ENCODE results near the gene RPS14.
"Not testable (repeated sequence)": the region's sequence is repeated elsewhere in the genome, so short reads cannot be mapped to it uniquely, and the experiment has no call there.

Gene RPS14

DNA sequence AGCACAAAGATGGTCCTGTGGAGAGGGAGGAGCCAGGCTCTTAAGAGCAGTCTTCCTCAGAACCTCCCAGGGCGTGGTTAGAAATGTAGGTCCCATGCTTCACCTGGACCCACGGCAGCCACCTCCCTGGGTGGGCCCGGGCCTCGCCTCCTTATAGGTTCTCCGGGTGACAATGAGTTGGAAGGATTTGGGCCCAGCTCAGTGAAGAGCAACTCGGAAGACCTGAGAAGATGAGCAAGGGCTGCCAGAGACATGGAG is 32.1 kb upstream of the RPS14 start:
- no peak for FAIRE-seq

DNA sequence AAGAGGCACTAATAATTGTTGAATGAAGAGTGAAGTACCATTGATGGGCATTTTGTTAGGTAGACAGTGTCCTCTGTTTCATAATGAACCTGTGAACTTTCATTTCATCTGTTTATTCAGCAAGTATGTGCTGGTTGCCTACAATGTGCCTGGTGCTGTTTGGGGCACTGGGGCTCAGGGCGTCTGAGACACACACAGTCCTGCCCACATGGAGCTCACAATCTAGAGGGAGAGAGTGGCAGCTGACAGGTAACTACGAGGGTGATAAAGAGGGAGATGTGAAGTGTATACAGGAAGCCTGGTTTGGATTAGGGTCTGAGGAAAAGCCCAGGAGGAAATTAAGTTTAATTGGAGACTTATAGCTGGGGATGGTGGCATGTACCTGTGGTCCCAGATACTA is 29.9 kb upstream of the RPS14 start:
- FAIRE-seq (no peak), DNase-seq (ENCODE audit: low spot score) (no peak)

More for the DNA sequence above, 32.1 kb upstream of the RPS14 start:
- DNase-seq (ENCODE audit: low spot score), result no peak

DNA sequence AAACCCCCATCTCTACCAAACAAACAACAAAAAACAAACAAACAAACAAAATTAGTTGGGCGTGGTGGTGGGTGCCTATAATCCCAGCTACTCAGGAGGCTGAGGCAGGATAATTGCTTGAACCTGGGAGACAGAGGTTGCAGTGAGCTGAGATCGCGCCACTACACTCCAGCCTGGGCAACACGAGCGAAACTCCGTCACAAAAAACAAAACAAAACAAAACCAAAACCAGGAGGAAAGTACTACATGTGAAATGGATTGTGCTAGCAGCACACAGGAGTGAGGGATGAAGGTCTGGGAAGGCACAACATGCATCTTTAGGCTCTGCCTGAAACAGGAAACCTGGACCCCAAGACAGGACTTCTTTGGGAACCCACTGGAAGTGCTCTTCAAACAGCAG is 27.0 kb upstream of the RPS14 start:
- FAIRE-seq, result not testable (repeated sequence)

DNA sequence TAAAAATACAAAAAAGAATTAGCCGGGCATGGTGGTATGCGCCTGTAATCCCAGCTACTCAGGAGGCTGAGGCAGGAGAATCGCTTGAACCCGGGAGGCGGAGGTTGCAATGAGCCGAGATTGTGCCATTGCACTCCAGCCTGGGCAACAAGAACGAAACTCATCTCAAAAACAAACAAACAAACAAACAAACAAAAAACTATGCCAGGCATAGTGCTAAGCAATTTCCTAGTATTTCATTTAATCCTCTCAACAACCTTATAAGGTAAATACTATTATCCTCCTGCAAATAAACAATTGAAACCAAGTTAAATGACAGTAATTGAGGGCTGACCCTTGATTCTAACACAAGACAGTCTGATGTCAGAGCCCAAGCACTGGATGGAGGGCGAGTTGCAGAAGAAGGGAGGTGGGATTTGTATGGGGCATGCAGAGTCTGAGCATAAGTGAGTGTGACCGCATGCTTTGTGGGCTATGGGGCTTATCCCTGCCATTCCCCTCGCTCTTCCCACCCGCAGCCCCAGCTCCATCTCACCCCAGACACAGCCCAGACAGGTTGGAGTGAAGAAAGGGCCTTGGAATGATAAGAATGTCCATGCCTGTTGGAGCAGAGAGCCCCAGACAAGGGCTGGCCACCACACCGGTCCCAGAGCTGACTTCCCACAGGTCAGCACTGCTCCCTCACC is 24.3 kb upstream of the RPS14 start:
- DNase-seq (ENCODE audit: low spot score), result peak; percentile 100
- peak; percentile 96 for FAIRE-seq

More for the DNA sequence above, 27.0 kb upstream of the RPS14 start:
- DNase-seq (ENCODE audit: low spot score), result not testable (repeated sequence)

DNA sequence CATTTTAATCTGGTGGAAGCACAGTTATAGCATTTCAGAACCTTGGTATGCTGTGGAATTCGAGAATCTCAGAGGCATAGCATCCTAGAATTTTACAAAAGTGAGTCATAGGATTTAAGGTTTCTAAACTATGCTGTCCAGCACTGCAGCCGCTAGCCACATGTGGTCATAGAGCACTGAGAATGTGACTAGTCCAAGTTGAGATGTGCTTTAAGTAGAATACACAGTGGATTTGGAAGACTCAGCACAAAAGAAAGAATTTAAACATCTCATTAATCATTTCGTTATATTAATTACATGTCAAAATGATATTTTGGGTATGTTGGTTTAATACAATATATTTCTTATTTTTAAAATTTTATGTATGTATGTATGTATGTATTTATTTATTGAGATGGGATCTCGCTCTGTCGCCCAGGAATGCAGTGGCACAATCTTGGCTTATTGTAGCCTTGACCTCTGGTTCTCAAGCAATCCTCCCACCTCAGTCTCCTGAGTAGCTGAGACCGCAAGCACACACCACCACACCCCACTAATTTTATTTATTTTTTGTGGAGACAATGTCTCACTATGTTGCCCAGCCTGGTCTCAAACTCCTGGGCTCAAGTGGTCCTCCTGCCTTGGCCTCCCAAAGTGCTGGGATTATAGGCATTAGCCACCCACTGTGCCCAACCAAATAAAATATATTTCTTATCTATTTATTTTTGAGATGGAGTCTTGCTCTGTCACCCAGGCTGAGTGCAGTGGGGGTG is 20.4 kb upstream of the RPS14 start:
- peak; percentile 98 for DNase-seq (ENCODE audit: low spot score)
- peak; percentile 98 for FAIRE-seq

DNA sequence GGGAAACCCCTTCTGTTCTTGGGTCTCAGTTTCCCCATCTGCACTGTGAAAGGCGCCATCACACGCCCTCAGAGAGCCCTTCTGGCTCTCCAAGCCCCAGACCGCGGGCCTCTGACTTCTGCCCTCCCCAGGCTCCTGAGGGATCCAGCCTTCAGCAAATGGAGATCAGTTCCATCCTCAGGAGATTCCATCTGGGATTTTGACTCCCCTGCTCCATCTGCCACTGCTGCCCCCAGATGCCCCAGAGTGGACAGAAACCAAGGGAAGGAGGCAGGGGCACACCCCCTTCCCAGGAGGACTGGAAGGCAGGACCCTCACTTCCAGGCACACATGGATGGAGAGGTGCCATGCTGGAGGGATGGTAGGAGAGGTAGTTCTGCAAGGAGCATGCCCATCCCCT is 18.7 kb upstream of the RPS14 start:
- FAIRE-seq (no peak), DNase-seq (ENCODE audit: low spot score) (no peak)

DNA sequence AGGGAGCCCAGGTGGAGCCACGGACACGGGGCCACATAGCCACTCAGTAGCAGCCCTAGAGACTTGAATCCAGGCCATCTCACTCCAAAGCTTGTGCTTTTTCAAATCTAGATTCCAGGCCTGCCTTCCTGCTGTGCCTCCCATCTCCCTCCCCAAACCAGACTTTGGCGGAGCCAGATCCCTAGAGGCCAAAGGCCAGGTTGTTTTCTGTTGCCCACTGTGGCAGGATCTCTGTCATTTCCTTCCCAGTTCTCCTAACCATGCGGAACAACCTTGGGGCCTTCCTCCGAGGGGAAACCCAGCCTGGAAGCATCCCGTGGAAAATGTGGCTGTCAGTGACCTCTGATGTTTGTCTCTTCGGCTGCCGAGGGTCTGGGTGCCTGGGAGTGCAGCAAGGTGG is 16.4 kb upstream of the RPS14 start:
- FAIRE-seq (peak; percentile 77), DNase-seq (ENCODE audit: low spot score) (peak; percentile 67)

DNA sequence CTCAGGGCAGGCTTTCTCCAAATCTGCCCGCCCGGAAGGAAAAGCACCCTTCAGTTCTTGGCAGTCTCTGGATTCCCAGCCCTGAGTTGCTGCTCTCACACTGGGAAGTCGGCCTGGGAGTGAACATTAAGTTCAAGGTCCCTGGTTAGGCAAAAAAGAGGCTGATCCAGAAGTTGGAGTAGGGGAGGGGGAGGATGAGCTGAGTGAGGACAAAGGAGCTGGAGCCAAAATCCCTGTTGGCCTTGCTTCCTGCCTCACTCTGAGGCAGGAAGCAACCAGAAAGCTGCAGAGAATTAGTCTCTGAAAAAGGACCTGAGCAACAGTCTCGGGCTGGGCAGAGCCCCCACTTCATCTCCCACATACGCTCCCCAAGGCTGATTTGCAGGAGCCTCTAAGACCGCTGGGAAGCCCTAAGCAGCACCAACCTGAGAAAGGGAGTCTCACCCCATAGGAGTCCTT is 15.0 kb upstream of the RPS14 start:
- peak; percentile 18 for FAIRE-seq
- no peak for DNase-seq (ENCODE audit: low spot score)

DNA sequence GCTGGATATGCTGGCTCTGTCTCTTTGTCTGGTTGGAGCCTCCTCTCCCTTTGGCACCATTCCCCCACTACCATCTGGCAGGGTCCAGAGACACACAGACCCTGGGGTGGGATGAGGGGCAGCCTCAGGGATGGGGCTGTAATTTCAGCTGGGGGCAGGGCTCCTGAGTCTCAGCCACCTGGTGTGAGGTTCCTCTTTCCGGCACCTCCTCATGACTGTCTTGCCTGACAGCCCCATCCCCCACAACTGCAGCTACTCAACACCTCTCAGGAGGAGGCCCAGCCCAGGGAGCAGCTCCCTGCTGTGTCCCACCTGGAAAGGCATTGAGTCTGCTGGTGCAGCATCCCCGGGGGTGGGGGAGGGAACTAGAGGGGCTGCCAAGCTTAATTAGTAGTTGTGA is 11.7 kb upstream of the RPS14 start:
- FAIRE-seq (no peak), DNase-seq (ENCODE audit: low spot score) (no peak)

DNA sequence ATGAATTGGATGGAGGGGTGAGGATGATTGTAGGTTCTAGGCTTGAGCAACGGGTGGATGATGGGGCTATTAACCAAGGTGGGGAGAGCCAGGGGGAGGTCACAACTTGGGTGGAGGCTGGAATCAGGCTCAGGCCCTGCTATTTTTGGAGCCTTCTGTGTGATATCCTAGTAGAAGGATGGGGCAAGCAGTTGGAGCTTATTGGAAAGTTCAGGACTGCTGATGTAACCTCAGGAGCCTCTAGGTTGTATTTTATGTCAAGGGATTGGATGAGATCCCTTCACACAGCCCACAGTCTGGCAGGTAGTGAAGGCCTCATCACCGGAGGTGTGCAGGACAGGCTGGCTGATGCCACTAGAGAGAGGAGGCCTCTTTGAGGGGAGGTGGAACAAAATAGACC is 11.2 kb upstream of the RPS14 start:
- FAIRE-seq (no peak), DNase-seq (ENCODE audit: low spot score) (no peak)

DNA sequence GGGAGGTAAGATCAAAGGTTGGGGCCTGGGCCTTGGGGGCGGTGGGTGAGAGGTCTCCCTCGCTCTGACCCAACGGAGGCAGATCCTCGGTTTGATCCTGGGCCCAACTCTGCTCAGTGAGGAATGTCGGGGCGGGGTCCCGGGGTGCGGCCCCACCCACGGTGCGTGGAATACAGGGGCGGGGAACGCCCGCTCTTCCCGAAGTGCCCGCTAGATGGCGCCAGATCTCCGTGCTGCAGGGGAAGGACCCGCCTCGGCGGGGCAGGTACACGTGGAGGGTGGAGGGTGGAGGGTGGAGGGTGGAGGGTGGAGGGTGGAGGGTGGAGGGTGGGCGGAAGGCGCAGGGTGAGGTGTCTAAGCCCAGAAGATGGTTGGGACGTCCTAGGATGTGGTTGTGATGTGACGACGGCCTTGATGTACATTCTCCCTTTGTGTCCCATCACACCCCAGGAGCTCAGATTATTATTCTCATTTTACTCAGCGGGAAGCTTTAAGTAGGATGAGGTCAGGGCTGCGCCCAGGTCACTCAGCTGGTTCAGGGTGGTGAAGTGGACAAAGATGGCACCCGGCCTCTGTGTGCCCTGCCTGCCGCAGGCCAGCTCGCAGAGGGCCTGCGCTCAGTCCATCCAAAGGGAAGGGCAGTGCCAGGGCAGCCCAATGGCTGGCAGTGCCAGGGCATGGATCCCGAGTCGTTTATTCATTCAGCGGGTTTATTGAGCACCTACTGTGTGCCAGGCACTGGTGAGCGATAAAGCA is 9.4 kb upstream of the RPS14 start:
- peak; percentile 71 for DNase-seq (ENCODE audit: low spot score)
- FAIRE-seq, result no peak

DNA sequence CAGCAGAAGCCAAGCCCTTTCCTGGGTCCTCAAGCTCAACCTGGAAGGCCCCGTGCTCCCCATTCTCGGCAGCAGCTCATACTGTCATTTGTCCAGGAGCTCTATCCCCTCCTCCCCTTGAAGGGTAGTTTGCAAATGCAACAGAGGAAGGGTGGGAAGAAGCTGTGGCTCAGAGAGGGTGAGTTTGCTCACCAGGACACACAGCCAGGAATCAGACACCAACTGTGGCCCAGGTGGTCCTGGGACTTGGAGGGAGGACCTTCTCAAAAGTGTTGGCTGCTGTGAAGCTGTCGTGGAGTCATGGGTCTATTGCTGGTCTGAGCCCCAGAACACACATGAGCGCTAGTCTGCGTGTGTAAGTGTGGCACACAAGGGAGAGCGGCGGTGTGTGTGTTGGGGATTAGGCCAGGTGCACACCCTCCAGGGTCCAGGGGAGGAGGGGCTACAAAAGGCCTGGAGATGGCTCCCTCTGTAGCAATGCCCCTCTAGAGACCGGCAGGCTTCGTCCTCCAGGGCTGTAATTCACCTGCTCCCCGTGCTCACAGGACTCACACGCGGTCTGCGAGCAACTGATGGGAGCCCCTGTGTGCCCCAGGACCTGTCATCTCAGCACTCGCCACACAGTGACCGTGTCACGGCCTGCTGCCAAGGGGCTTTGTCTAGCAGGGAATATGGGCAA is 8.2 kb upstream of the RPS14 start:
- FAIRE-seq (no peak), DNase-seq (ENCODE audit: low spot score) (no peak)

DNA sequence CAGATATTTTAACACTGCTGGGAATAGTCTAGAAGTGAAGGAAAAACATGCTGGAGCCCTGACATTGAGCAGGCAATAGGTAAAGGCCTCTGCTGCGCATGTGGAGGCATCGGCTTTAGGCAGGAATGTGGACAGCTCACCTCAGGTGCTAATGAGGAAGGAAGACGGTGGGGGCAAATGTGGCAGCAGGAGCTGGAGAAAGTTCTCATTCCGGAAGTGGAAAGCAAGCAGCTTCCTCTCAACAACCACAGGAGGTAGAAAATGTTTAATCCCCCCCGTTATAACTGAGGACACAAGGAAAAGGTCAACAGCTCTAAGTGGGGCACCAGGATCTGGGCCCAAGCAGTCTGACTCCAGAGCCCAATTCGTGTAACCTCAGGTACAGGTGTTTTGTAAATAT is 7.6 kb upstream of the RPS14 start:
- DNase-seq (ENCODE audit: low spot score) (no peak), FAIRE-seq (no peak)

DNA sequence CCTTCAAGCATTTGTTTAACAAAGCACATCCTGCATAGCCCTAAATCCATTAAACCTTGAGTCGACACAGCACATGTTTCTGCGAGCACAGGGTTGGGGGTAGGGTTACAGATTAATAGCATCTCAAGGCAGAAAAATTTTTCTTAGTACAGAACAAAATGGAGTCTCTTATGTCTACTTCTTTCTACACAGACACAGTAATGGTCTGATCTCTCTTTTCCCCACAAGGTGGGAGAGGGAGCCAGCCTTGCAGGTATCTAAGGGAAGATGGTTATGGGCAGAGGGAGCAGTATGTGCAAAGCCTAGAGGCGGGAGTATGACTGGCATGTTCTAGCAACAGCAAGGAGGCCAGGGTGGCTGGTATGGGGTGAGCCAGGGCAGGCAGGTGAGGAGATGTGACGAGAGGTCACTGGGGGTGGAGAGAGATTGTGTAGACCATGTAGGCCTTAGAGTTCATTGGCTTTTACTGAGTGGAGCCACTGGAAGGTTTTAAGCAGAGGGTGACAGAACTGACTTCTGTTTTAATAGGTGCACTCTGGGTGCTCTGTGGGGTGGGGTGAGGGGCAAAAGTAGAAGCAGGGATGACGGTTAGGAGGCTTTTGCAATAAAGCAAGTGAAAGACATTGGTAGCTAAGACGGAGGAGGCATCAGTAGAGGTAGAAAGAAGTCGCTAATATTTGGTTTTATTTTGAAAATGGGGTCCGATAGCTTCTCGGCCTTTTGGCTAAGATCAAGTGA is 5.1 kb upstream of the RPS14 start:
- DNase-seq (ENCODE audit: low spot score) (no peak), FAIRE-seq (no peak)

DNA sequence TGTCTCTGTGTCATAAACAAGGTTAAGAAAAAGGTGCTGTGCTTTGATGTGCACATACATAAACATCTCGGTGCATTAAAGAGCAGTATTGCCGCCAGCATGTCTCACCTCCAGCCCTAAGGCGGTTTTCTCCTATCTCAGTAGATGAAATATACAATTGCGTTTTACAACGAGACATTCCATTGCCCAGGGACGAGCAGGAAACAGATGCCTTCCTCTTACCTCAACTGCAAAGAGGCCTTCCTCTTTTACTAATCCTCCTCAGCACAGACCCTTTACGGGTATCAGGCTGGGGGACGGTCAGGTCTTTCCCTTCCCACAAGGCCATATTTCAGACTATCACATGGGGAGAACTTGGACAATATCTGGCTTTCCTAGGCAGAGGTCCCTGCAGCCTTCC is 4.5 kb upstream of the RPS14 start:
- not testable (repeated sequence) for FAIRE-seq; DNase-seq (ENCODE audit: low spot score)

DNA sequence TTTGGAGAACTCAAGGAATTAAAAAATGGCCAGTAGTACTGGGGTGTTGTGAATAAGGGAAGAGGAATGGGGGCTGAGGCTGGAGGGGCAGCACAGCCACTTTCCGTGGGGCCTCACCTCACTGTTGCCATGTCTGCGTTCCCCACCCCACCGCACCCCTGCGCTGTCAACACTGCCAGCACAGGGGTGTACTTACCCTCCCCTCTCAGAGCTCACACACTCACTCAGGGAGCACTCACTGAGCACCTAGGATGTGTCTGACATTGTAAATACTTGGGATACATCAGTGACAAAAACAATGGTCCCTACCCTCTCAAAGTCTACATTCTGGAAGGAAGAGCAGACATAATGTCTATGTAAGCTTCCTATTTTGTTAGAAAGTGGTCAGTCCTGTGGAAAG is 3.4 kb upstream of the RPS14 start:
- DNase-seq (ENCODE audit: low spot score), result no peak
- no peak for FAIRE-seq

DNA sequence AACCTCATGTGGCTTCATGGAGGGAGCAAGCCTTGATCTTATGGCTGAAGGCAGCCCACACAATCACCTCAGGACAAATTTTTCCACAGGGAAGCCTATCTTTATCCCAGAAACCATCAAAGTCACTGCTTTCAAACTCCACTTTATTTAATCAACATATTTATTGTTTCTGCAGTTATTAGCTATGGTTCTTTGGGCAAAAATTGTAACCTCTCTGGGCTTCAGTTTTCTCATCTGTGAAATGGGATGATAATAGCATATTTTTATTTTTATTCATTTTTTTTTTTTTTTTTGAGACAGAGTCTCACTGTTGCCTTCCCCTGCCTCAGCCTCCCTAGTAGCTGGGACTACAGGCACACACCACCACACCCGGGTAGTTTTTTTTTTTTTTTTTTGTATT is 2.1 kb upstream of the RPS14 start:
- DNase-seq (ENCODE audit: low spot score) (no peak), FAIRE-seq (no peak)

DNA sequence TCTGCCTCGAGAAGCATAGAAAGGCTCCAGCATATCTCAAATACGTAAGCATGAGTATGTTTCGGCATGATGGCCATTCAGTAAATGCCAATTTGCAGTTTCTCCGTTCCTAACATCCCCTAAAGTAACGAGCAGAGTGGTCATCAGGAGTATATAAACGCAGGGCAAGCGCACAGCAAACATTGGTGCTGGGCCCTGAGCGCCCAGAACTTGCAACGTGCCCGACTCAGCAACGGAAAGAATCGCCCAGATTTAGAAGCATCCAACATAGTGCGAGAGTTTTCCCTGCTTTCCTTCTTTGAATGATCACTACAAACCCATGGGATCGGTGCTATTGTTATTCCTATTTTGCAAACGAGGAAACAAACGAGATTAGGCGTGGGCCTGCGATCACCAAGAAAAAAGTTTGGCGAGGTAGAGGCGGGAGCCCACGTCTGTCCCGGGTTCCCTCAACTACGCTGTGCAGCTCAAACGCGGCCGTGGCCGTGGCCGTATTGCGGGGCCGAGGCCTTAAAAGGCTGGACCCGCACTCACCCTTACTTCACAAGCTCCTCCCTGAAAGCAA is 505 bp downstream of the RPS14 start:
- FAIRE-seq, result no peak
- no peak for DNase-seq (ENCODE audit: low spot score)

DNA sequence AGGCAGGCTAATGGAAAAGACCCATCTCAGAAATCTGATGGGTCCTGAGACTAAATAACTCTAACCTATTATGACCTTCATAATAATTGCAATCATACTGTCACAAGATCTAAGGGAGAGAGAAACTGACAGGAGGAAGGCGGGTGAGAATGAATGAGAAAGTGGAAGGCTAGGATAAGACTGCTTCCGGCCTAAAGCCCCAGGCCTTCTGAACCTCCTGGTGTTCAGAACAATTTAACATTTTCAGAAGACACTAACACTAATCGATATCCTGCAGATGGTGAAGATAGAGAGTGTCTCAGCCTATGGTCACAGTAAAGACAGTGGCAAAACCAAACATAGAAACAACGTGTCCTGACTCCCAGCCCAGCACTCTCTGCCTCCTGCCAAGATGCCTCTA is 1.2 kb downstream of the RPS14 start:
- DNase-seq (ENCODE audit: low spot score) (no peak), FAIRE-seq (no peak)

DNA sequence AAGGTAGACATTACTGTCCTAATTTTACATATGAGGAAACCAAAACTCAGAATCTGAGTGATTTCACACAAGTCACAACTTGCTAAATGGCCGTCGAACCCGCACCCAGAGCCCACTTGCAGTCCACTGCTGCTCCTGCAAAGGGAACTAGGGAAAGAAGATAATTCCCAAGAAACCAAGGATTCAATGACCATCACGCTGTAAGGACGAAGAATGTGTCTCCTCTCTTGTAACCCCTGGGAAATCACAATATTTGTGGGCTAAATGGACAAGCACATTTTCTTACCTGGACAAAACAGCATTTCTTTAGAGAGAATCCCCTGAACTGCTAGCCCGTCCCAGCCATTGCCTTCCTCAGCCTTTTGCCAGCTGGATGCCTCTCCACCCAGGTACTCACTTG is 2.4 kb downstream of the RPS14 start:
- FAIRE-seq (no peak), DNase-seq (ENCODE audit: low spot score) (no peak)

DNA sequence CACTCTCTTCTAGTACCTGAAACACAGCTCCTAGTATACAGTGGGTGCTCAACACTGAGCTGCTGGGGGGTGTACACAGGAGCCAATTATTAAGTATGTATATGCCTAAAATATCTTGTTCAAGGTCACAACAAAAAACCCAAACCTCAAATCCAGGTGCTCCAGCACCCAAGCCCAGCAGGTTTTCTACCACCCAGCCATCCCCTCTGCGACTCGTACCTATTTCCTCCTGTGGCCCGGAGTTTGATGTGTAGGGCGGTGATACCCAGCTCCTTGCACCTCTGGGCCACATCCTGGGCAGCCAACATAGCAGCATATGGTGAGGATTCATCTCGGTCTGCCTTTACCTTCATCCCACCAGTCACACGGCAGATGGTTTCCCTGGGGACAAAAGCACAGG is 3.0 kb downstream of the RPS14 start:
- FAIRE-seq, result no peak

More for the DNA sequence above, 3.0 kb downstream of the RPS14 start:
- DNase-seq (ENCODE audit: low spot score), result no peak
